Measurements from ENCODE around the gene FRAS1.
"Not testable (repeated sequence)": the region's sequence is repeated elsewhere in the genome, so short reads cannot be mapped to it uniquely, and the experiment has no call there.

The FRAS1 gene

DNA sequence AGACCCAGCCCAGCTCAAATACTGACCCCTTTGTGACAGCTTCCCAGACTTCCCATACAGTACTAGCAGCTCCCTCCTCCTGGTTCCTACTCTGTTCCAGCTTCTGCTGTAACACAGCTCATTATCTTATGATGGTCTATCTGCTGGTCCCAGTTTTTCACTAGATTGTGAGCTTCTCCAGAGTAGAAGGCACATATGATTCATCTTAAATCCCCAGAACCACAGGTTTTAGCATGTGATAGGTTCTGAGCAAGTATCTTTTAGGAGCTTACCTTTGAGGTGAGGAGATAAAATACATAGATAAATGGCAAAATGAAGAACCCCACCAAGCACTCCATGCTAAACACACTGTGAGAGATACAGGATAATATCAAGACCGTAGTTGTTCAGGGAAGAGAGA is 466.9 kb downstream of the FRAS1 start:
- DNase-seq: no peak

DNA sequence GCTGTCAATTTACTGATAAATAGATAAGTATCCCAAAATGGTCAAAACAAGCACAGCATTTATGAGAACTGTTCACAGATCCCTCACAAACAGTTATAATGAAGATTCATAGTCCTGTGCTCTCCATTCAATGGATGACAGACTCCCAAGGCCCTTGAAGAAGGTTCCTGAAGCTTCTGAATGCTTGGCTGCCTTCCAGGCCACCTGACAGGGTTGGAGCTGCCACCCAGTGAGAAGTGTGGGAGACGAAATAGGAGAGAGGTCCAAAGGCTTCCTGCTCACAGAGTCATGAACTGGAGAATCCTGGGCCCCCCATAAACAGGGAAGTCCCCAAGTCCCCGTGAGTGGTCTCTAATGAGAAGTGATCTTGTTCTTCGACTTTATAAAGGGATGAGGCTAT is 468.4 kb downstream of the FRAS1 start:
- no peak for DNase-seq

DNA sequence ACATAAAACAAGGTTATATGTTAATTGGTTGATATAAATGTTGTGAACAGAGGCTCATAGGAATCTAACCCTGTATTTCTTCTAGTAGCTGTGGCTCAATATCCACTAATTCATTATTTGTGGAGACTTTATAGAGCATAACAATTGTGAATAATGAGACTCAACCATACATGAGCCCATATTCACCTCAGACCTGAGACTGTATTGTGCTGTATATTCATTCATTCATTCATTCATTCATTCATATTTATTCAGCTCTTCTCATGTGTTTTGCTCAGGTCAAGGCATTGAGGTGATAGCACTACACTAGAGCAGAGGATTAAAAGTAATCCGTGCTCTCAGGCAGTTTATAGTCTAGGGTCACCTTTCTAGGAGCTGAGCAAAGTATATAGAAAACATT is 470.0 kb downstream of the FRAS1 start:
- DNase-seq: no peak

DNA sequence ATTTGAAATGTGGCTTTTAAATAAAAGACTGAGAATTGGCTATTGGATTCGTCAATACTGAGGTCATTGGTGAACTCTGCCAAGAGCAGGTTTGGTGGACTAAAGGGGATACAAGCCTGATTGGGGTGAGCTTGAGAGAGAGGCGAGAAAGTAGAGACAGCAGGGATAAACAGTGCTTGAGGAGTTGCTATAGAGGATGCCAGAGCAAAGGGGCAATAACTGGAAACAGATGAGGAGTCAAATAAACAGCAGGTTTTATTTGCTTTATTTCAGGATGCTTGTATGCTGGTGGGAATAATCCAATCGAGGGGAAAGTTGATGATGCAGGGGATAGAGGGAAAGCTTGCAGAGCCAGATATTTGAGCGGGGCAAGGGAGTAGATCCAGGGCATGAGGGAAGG is 470.4 kb downstream of the FRAS1 start:
- no peak for DNase-seq

DNA sequence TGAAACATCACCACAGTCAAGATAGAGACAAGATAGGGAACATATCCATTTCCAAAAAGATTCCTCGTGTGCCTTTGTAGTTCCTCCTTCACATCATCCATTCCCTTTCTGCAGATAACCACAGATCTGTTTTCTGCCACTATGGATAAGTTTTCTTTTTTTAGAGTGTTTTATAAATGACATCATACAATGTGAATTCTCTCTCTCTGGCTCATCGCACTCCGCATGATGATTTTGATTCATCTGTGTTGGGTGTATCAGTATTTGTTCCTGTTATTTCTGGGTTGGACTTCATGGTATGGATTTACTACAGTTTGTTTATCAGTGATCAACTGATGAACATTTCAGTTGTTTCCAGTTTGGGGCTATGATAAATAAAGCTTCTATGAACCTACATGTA is 471.2 kb downstream of the FRAS1 start:
- DNase-seq: no peak

DNA sequence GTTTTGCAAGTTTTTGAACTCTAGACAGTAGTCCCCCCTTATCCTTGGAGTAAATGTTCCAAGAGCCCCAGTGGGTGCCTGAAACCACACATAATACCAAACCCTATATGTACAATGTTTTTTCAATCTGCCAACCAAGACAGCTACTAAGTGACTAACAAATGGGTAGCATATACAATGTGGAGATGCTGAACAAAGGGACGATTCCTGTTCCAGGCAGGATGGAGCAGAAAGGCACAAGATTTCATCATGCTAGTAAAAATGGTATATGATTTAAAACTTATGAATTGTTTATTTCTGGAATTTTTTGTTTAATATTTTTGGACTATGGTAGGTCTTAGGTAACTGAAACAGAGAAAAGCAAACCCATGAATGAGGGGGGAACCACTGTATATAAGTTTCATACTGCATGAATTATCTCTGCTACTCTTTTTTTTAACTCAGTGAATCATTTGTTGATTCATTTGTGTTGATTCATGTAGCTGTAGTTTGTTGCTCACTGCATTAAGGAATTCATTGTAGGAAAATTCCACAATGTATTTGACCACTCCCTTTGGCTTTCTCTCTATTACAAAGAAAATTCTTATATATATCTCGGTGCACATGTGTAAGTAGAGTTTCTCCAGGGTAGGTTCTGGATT is 472.6 kb downstream of the FRAS1 start:
- DNase-seq: no peak

DNA sequence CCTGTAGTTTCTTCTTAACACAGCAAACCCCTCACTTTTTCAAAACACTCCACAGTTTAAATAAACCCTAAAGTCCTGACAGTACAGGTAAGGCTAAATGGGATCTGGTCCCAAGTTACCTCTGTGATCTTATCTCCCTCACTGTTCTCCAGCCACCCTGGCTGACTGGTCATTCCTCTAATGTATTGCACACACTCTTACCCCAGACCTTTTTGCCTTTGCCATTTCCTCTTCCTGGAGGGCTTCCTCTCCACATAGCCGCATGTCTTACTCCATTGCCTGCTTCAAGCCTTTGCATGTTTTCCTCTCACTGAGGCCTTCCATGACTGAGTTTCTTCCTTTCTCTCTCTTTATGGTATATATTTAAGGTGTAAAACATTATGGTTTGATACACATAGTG is 474.9 kb downstream of the FRAS1 start:
- DNase-seq: no peak

DNA sequence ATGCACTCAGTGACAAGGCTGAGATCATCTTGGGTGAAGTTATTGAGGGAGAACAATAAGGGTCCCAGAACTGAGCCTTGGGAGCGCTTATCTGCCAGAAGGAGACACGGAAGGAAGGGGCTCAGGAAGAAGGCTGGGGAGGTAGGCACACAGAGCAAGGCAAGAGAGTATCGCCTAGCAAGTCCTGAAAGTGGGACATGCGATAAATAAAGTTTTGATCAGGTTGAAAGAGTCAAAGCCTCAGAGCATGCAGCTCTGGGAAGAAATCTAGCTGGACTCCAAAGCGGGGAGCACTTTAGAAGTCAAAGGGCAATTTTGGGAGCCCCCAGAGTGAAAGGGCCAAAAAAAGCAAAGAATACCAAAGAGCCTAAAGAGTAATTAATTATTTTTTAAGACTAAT is 476.7 kb downstream of the FRAS1 start:
- no peak for DNase-seq

DNA sequence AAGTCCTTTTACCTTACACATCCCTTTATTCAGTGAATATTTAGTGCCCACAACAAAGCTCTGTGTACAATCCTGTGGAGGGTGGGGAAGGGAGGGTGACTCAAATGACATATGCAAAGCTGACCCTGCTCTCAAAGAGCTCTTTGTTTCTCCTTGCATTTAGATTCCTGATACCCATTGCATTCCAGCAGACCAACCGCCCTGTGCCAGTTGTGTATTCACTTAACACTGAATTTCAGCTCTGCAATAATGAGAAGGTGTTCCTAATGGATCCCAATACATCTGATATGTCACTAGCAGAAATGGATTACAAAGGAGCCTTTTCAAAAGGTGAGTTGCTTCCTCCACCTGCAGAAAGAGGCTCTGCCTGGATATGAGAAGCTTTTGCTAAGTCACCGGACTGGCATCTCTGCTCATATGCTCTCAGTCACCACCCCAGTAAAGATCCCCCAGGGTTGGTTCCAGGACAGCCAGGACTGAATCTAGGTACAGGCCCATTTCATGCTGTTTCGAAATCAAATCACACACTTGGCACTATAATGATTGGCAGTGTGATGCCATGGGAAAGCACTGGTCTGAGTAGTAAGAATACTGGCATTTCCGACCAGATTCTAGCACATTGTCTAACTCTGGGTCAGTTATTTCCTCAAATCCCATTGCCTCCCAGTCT is 477.3 kb downstream of the FRAS1 start:
- DNase-seq: no peak

DNA sequence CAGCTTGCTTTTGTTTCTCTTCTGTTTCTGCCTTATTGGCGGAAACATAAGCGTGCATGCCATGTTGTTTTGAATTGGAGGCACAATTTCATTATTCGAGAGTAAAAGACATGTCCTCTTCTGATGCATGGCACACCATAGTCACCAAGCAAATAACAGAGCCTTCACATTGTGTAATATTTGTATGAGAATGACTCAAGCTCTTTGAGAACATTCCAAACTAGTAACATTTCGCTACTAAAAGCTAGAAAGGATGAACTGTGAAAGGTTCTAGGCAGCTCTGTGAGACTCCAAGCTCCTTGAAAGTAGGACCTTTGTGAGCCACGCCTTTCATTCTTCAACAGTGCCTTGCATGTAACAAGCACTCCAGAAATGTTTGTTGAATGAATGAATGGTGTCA is 485.2 kb downstream of the FRAS1 start:
- no peak for DNase-seq

DNA sequence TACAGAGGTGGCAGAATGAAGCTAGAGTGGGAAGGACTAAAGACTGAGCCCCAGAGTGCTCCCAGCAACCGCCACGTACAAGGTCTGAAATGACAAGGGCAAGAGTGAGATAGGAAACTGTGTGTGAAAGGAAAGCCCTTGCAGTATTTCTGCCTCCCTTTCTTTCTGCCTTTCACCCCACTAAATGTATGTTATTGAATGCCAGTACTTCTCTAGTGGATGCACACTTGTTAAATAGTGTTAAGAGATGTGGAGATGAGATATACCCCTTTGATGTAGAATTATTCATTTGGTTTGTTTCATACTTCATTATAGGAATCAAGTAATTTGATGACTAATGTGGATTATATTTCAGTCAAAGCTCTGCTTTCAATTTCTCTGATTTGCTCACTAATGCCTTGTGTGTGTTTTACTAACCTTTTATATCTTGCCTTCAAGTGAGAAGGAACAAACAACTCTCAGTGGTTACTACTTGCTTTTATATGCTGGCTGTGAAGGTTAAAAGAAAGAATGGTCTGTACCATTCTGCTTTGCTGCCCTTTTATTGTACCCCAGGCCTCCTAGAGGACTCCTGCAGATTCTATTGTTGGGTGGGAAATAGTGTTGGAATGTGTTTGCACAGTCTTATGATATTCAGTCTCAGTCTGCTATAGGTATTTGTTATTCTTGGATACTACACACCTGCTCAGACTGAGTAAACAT is 486.5 kb downstream of the FRAS1 start:
- no peak for DNase-seq

DNA sequence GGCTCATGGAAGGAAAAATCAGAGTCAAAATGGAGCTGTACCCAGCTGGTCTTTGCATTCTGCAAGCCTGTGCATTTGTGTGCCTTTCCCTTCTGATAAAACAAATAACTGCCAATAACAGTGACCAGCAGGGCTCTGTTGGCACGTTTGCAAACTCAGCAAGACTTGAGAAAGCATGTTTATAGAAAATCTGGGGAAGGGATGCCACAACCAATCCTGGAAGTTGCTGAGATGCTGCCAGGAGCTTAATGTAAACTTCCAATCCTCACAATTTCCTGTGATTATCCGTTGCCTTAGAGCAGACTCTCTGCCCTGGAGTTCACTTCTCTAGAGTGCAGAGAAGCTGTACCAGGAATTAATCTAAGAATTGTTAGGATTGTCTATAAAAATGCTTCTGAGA is 487.6 kb downstream of the FRAS1 start:
- no peak for DNase-seq

DNA sequence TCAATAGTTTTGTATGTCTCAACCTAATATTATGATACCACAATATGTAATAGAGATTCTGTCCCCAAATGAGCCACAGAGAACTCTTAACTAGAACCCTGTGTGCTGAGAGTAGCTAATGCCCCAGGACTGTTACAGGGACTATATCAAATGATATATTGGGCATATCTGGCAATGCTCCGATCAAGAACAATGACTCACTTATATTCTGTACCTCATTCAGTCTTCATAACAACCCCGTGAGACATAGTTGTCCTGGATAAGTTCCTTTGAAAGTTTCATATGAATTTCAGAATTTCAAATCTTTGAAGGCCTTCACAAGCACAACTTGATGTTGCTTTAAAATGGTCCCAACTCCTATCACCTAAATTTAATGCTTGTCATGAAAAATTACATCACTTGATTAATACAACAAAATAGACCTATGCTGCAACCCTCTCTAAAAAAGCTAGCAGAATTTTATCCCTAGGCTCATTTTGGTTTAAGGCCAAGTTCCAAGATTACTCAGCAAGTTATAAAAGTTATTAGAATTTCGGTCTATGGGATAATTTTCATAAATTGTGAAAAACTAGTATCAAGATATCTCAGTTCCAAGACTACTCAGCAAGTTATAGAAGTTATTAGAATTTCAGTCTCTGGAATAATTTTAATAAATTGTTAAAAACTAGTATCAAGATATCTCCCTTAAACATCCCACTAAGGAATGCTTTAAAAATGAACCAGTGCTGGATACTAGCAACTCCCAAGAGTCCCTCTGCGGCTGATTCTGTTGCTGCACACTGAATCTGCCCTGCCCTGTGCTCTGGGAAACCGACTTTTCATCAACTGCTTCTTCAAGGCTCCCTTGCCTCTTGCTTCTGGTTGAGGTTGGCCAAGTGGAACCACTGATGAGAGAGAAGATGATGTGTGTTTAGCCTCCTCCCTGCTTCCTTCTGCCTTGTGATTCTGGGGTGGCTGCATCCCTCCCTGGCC is 488.4 kb downstream of the FRAS1 start:
- no peak for DNase-seq

DNA sequence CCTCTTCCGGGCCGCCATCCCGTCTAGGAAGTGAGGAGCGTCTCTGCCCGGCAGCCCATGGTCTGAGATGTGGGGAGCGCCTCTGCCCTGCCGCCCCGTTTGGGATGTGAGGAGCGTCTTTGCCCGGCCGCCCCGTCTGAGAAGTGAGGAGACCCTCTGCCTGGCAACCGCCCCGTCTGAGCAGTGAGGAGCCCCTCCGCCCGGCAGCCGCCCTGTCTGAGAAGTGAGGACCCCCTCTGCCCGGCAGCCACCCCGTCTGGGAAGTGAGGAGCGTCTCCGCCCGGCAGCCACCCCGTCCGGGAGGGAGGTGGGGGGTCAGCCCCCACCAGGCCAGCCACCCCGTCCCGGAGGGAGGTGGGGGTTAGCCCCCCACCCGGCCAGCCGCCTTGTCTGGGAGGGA is 490.8 kb downstream of the FRAS1 start:
- not testable (repeated sequence) for DNase-seq

DNA sequence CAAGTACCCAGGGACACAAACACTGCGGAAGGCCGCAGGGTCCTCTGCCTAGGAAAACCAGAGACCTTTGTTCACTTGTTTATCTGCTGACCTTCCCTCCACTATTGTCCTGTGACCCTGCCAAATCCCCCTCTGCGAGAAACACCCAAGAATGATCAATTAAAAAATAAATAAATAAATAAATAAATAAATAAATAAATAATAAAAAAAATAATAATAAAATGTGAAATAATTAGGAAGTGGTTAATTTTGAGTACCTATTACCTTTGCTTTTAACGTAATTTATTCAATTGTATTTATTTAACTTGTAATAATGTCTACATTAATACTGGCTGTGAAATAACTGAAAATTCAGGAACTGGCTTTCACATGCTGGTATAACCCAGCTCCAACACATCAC is 491.8 kb downstream of the FRAS1 start:
- DNase-seq: not testable (repeated sequence)

DNA sequence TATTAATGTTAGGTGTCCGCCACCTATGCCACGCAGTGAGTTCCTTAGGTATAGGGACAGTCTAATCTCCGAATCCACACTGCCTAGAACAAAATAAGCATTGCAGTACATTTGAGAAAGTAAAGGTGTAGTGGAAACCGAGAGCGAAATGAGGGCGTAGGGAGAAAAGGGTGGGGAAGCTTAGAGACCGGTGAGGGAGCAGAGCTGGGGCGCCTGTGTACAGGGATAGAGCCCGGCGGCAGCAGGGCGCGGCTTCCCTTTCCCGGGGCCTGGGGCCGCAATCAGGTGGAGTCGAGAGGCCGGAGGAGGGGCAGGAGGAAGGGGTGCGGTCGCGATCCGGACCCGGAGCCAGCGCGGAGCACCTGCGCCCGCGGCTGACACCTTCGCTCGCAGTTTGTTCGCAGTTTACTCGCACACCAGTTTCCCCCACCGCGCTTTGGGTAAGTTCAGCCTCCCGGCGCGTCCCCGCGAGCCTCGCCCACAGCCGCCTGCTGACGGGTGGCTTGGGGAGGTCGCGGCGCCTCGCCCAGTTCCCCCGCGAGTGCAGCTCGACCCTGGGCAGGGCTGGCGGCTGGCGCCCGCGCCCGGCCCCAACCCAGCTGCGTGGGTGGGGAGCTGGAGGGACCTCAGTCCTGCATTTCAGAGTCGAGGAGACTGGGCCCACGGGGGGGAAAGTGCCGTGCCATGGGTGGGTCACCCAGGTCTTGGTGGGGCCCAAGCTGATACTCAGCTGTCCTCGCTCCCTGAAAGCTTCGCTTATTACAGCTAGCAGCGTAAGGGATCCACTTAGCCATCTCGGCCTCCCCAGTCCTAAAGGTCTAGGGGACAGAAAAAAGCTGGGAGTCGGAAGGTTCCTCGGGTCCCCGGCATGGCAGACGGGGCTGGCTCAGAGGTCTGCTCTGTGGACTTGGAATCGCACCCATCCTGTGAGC is 494.6 kb downstream of the FRAS1 start, which contains the start of gene ANXA3:
TSS of gene ANXA3 (plus strand) at position 351 of the 932 bp plus-strand sequence. CDS start 2,704 bp downstream, outside the sequence.
- DNase-seq: no peak

DNA sequence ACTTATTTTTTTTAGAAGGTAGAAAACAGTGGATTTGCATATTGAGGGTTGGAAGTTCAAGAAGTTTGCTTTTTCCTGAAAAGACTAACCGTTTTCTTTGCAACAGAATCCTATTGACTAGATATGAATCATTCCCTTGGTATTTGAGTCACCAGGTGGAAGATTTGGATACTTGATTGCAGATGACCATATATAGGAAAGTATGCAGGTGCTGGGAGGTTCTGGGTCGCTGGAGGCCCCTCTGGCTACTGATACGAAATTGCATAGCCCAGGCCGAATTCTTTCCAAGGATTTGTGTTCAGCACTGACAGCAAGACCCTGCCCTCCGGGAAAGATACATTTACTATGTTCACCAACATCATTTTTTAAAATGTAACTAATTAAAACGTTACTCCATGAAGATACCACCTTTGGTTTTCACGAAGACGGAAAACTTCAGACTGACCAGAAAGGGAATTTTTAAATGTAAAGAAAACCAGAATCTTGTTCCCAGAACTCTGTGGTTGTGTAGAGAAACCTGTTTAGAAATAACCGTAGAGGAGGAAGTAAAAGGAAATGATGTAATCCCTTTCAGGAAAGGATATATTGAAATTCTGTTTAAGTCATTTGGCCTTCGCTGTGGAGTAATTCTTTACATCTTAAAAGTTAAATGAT is 495.4 kb downstream of the FRAS1 start:
- no peak for DNase-seq

DNA sequence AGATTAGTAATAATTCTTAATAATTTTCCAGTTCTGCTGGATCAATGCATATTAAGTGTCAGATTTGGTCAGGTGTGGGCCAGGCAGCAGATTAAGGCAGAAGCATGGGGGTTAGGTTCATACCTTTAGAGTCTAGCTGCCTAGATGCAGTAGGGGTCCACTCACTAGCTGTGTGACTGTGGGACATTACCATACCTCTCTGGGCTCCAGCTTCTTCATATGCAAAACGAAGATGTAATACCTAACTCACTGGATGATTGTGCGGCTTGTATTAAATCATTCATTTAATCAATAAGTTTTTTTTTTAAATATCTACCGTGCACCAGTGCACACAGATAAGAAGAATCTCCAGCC is 495.9 kb downstream of the FRAS1 start:
- DNase-seq: no peak

DNA sequence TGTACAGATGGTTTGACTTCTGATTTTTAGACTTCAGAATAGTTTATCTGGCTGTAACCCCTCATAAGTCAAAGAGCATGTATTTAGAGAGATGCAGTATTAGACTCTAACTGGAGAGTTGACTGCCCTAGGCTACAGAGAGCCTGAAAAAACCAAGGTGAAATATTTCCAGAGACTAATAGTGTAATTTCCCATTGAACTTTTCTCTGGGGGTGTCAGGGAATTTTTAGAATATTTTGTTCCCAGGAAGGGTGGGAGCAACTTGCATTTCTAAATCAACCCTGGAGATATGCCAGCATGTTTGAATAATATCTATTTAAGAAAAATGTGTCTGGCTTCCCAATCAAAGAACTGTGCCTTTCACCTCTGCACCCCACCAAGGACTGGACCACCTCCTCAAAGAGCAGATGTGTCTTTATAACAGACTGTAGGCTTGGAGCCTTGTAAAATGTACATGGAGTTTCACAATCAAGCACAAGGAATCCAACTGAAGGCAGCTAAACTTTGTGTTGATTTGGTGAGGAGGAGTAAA is 496.5 kb downstream of the FRAS1 start:
- no peak for DNase-seq

DNA sequence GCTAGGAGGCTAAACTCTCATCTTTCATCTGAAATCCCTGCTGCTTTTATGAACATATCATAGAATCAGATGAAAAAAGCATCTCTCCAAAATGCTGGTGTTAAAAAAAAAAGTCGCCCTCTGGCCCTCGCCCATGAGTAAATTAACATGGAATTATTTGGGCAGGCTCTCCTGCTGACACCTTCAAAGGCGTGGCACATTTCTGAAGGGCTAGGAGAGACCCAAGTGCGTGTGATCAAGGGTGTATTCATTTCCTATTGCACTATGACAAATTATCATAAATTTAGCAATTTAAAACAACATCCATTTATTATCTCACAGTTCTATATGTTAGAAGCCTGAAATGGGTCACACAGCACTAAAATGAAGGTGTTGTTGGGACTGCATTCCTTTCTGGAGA is 499.5 kb downstream of the FRAS1 start:
- DNase-seq: no peak

DNA sequence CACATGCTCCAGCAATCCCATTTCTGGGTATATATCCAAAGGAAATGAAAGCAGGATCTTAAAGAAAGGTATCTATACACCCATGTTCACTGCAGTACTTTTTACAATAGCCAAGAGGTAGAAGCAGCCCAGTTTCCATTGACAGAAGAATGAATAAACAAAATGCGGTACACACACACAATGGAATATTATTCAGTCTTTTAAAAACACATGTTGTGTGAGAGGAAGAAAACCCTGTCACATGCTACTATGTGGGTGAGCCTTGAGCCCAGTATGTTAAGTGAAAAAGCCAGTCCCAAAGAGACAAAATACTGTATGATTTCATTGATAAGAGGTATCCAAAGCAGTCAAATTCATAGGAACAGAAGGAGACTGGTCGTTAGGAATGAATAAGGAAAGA is 500.7 kb downstream of the FRAS1 start:
- no peak for DNase-seq
